Measurements from ENCODE around the gene PIGW. TPM values are rescaled to one million over a fixed set of nuclear protein-coding genes. Genes with fewer than 3 reads are reported as not detected.
A peak's percentile ranks its signal among the peaks of the same experiment; 100 is the strongest.

Gene PIGW
- total and polyA plus RNA-seq, 2 of the 8 experiments (the other 6 are each of a cell fraction or from before 2014, with no cell fraction given), result 12.1 to 28.9 TPM

GRCh38 chr17:36486204-36487194, 48.3 kb upstream of the PIGW start, which contains the start of gene ZNHIT3:
TSS of gene ZNHIT3 (plus strand) at chr17:36486681. CDS start at chr17:36486700, 19 bp downstream.
- H3K4me1 ChIP-seq (replicated peaks in 1 of 4; ENCODE audit: control insufficient read depth in 3 of 4, insufficient read depth in 4 of 4, low read length in 3 of 4), result peaks cover 0 to 11% (median 9%) of the 10 kb centered on the region in 4 experiments; a peak in 5 of 7 replicates
- peaks cover 15 to 31% (median 26%) of the 10 kb centered on the region in 4 experiments for H3K27me3 ChIP-seq (replicated peaks in 1 of 4; ENCODE audit: control insufficient read depth in 3 of 4, extremely low read depth in 1 of 4, insufficient read depth in 3 of 4, low read length in 3 of 4)
- peak within 1 kb of the TSS; percentile 95 for H2AFZ ChIP-seq (ENCODE audit: low read length)
- H3K27ac ChIP-seq (ENCODE audit: low read depth, low read length), result peak within 1 kb of the TSS; percentile 53
- no peak within 1 kb of the TSS for H2BK12ac ChIP-seq (ENCODE audit: low read depth, low read length)
- H2BK15ac ChIP-seq (ENCODE audit: low read length), result peak within 1 kb of the TSS; percentile 61; the same call in 1 of the 2 replicates
- peaks cover 2 to 11% of the 10 kb centered on the region in 2 experiments for H4K20me1 ChIP-seq (replicated peaks in 1 of 2; ENCODE audit: control insufficient read depth in 1 of 2, insufficient read depth in 2 of 2, low read length in 2 of 2)
- POLR2A ChIA-PET (ENCODE audit: partially characterized antibody), result interaction anchor here (1.1 to 3.2 kb wide), 7 partner anchors 8 to 48 kb away, joined by 3 to 19 read pairs (median 5); partner anchors contain the start of genes MYO19 and PIGW
- H3K23ac ChIP-seq (ENCODE audit: insufficient read length), result no peak within 1 kb of the TSS
- peak within 1 kb of the TSS; percentile 60 for H2BK5ac ChIP-seq (ENCODE audit: low read depth, low read length)
- peak within 1 kb of the TSS; percentile 76 for H4K8ac ChIP-seq (ENCODE audit: extremely low read depth, insufficient read depth, low read length)
- peaks cover 7% of the 10 kb centered on the region for H3K23me2 ChIP-seq (ENCODE audit: low read depth, low read length)
- H3K36me3 ChIP-seq (ENCODE audit: control insufficient read depth in 2 of 4, insufficient read depth in 4 of 4, low read length in 3 of 4), result 0 out of 8 replicates have a peak, but pooled peaks cover 0 to 3% (median 0%) of the 10 kb centered on the region in 4 experiments
- DNase-seq (ENCODE audit: low read depth in 1 of 2, low spot score in 2 of 2) (peak; percentile 71 to 89), FAIRE-seq (no peak)
- peak within 1 kb of the TSS; percentile 92 to 96 for H3K4me2 ChIP-seq (ENCODE audit: insufficient read depth in 1 of 2, low read depth in 2 of 2, low read length in 2 of 2)
- peak within 1 kb of the TSS; percentile 35 to 76 (median 74) for H3K9ac ChIP-seq (replicated peaks in 1 of 4; ENCODE audit: extremely low read depth in 1 of 4, low read depth in 3 of 4, low read length in 3 of 4)
- H2BK120ac ChIP-seq (replicated peaks; ENCODE audit: low read depth, low read length), result no peak within 1 kb of the TSS
- peak within 1 kb of the TSS; percentile 73 to 88 (median 85) for H3K4me3 ChIP-seq (ENCODE audit: extremely low read depth in 1 of 4, insufficient read depth in 2 of 4, low read depth in 3 of 4, low read length in 4 of 4)
- CTCF ChIA-PET (ENCODE audit: partially characterized antibody), result interaction anchor here (1.0 kb wide), 2 partner anchors 21 to 26 kb away, joined by 3 read pairs; no protein-coding TSS in a partner anchor
- WGBS, 2 experiments (ENCODE audit: extremely low coverage in 1 of 2, insufficient coverage in 1 of 2, insufficient read length in 1 of 2, insufficient replicate concordance in 2 of 2, low coverage in 1 of 2, low lambda C conversion rate in 2 of 2, missing lambda C conversion rate in 1 of 2), result 2% methylated on average over 50 of the region's 73 CpGs; no CpG with 5 or more reads in 1 of the 2 experiments
- peaks cover 5% of the 10 kb centered on the region; the same call in 1 of the 2 replicates for H3K79me1 ChIP-seq (ENCODE audit: low read depth, low read length)
- H4K5ac ChIP-seq (ENCODE audit: insufficient read length, low read depth, low read length), result peak within 1 kb of the TSS; percentile 57
- H3K4ac ChIP-seq (replicated peaks; ENCODE audit: insufficient read length, low read depth, low read length), result peak within 1 kb of the TSS; percentile 47
- H4K91ac ChIP-seq (replicated peaks; ENCODE audit: insufficient read length, low read length), result peak within 1 kb of the TSS; percentile 69
- no peak within 1 kb of the TSS; the same call in 1 of the 2 replicates for H2AK5ac ChIP-seq (ENCODE audit: low read depth, low read length)
- peak within 1 kb of the TSS; percentile 54 for H3K56ac ChIP-seq (replicated peaks; ENCODE audit: insufficient read length, low read depth, low read length)
- no peaks in the 10 kb centered on the region for H3K9me3 ChIP-seq (ENCODE audit: insufficient read depth in 2 of 2, low read depth in 1 of 2, low read length in 1 of 2)
- peak within 1 kb of the TSS; percentile 80 for H3K18ac ChIP-seq (ENCODE audit: extremely low read depth, low read length)
- H3K79me2 ChIP-seq (ENCODE audit: control insufficient read depth in 1 of 2, insufficient read depth in 2 of 2, low read length in 2 of 2), result peaks cover 0 to 42% of the 10 kb centered on the region in 2 experiments; a peak in 3 of 4 replicates
- H3K14ac ChIP-seq (ENCODE audit: insufficient read length), result no peak within 1 kb of the TSS
- H2BK20ac ChIP-seq (ENCODE audit: low read length), result 0 out of 2 replicates have a peak within 1 kb of the TSS, but pooled peaks have one; percentile 29
- TF ChIP-seq FOSL1 (IDR thresholded peaks at IDR 0.05; ENCODE audit: insufficient read depth, low read depth, low read length) (no peak), RAD21 (IDR thresholded peaks at IDR 0.05 in 1 of 2, conservative IDR thresholded peaks at IDR 0.05 in 1 of 2; ENCODE audit: low read depth in 2 of 2, low read length in 2 of 2) (no peak), YY1 (IDR thresholded peaks at IDR 0.05; ENCODE audit: low read depth, low read length) (peak; percentile 73; the same call in 1 of the 2 replicates), TBP (IDR thresholded peaks at IDR 0.05; ENCODE audit: low read depth, low read length) (peak; percentile 76; the same call in 1 of the 2 replicates), EP300 (IDR thresholded peaks at IDR 0.05; ENCODE audit: borderline replicate concordance in 1 of 2, low read depth in 2 of 2, low read length in 2 of 2) (0 out of 3 replicates have a peak, but pooled peaks of 1 of the 2 experiments have one; percentile 45), SRF (IDR thresholded peaks at IDR 0.05; ENCODE audit: low read depth, low read length) (peak; percentile 97), TEAD4 (IDR thresholded peaks at IDR 0.05; ENCODE audit: low read depth, low read length) (no peak), BRCA1 (IDR thresholded peaks at IDR 0.05; ENCODE audit: low read depth, low read length) (no peak), MAX (IDR thresholded peaks at IDR 0.05) (peak; percentile 87)

Data from H1 (cell line).